GM12878 (cell line): Measurements from ENCODE around the gene IL19. TPM values are rescaled to one million over a fixed set of nuclear protein-coding genes. Genes with fewer than 3 reads are reported as not detected.

Source experiments
- ATAC-seq: fragments of 200-7000 bp; cut with Tn5 transposase; 3 replicates; pipeline ENCODE4 v1.9.1; 2020; ENCODE audit warnings: mild to moderate bottlenecking, moderate library complexity
- BruUV-seq: library from RNA; stranded (reverse); fragments of 400-500 nt; replicated peaks from 2 replicates; lab custom pipeline; 2021; lab: Mats Ljungman, UMichigan
- CTCF ChIA-PET: fragments of 300-600 bp; sonication (Branson Sonifier 250); formaldehyde crosslinking; extraction: SDS; loops from one replicate; lab custom pipeline; 2021; ENCODE audit warnings: inconsistent platforms; lab: Yijun Ruan, JAX
- POLR2A ChIA-PET: fragments of 350-600 bp; formaldehyde crosslinking; extraction: SDS; loops from one replicate; lab custom pipeline; 2021; ENCODE audit warnings: inconsistent platforms; lab: Charles Lee
- RAD21 ChIA-PET: fragments of 300-600 bp; sonication (Branson Sonifier 250); formaldehyde crosslinking; loops from one replicate; lab custom pipeline; 2023; ENCODE audit warnings: antibody characterized with exemption; ENCODE audit not compliant: unreplicated experiment; lab: Charles Lee
- SMC1A ChIA-PET: fragments of 300-600 bp; sonication (Branson Sonifier 250); formaldehyde crosslinking; loops from one replicate; lab custom pipeline; 2023; ENCODE audit not compliant: unreplicated experiment, uncharacterized antibody; lab: Charles Lee
- DNase-seq: peaks from one replicate; pipeline ENCODE4 v3.0.0-alpha.2; 2011; ENCODE audit warnings: low read depth, low spot score
- FAIRE-seq: peaks from 3 replicates; lab custom pipeline; 2011; peaks lifted over from hg19 to GRCh38; lab: Jason Lieb, UNC
- H2AFZ ChIP-seq: 2 replicates; pipeline ENCODE4 v1.6.0; 2011; ENCODE audit warnings: low read depth, low read length, control low read depth; ENCODE audit not compliant: control insufficient read depth
- H3K27ac ChIP-seq: 2 replicates; pipeline ENCODE4 v1.5.1; 2011; ENCODE audit warnings: control low read depth; ENCODE audit not compliant: control insufficient read depth, insufficient read depth
- H3K27me3 ChIP-seq, 2 experiments: replicated peaks in 1 of 2; 2 replicates each; pipeline versions ENCODE4 v1.6.0 to v1.6.1; 2011; ENCODE audit warnings: low read length in 1 of 2; ENCODE audit not compliant: control insufficient read depth in 2 of 2, insufficient read depth in 2 of 2
- H3K36me3 ChIP-seq, 2 experiments: 2 replicates each; pipeline ENCODE4 v1.5.1; 2011; ENCODE audit warnings: low read length in 1 of 2; ENCODE audit not compliant: control insufficient read depth in 2 of 2, insufficient read depth in 2 of 2
- H3K4me1 ChIP-seq: 2 replicates; pipeline ENCODE4 v1.6.1; 2011; ENCODE audit warnings: mild to moderate bottlenecking, low read length, moderate library complexity, mixed read lengths; ENCODE audit not compliant: control insufficient read depth, insufficient read depth
- H3K4me2 ChIP-seq: 2 replicates; pipeline ENCODE4 v1.6.0; 2011; ENCODE audit warnings: control low read depth; ENCODE audit not compliant: control insufficient read depth, insufficient read depth
- H3K4me3 ChIP-seq: fragments of 200-600 bp; sonication (generic); 2 replicates; pipeline ENCODE4 v1.5.1; 2016
- H3K79me2 ChIP-seq: 2 replicates; pipeline ENCODE4 v1.6.0; 2011; ENCODE audit warnings: low read length; ENCODE audit not compliant: control insufficient read depth, insufficient read depth
- H3K9ac ChIP-seq: 2 replicates; pipeline ENCODE4 v1.8.0; 2011; ENCODE audit warnings: low read length, control low read depth, mixed read lengths; ENCODE audit not compliant: control insufficient read depth, insufficient read depth
- H3K9me3 ChIP-seq: replicated peaks from 3 replicates; pipeline ENCODE4 v1.5.1; 2011; ENCODE audit warnings: mild to moderate bottlenecking, low read length; ENCODE audit not compliant: control insufficient read depth, insufficient read depth
- H4K20me1 ChIP-seq: 2 replicates; pipeline ENCODE4 v1.6.0; 2011; ENCODE audit not compliant: control insufficient read depth, insufficient read depth
- CBX3 ChIP-seq: fragments of 200-600 bp; sonication (generic); IDR thresholded peaks from 2 replicates; pipeline ENCODE4 v1.6.1; 2016; ENCODE audit warnings: low read depth, borderline replicate concordance
- CUX1 ChIP-seq: IDR thresholded peaks from 2 replicates; pipeline ENCODE4 v1.6.1; 2012; ENCODE audit warnings: improper control_type of control experiment, low read depth, low read length; ENCODE audit not compliant: insufficient replicate concordance
- GABPA ChIP-seq: IDR thresholded peaks from 2 replicates; pipeline ENCODE4 v1.6.1; 2014; ENCODE audit warnings: antibody characterized with exemption, low read depth, mild to moderate bottlenecking, inconsistent platforms
- RAD51 ChIP-seq: fragments of 450-650 bp; IDR thresholded peaks from 2 replicates; pipeline ENCODE4 v1.6.1; 2016; ENCODE audit warnings: moderate library complexity, mild to moderate bottlenecking, inconsistent platforms
- STAT1 ChIP-seq: fragments of 450-650 bp; conservative IDR thresholded peaks from 2 replicates; pipeline ENCODE4 v1.6.1; 2014; ENCODE audit warnings: antibody characterized with exemption, mild to moderate bottlenecking
- ZBED1 ChIP-seq: IDR thresholded peaks from 2 replicates; pipeline ENCODE4 v1.6.1; 2016; ENCODE audit warnings: borderline replicate concordance
- in situ Hi-C: fragments of 300-500 bp; cut with MboI; formaldehyde crosslinking; loops from 9 replicates; pipeline ENCODE4 v1.14.3; 2018; ENCODE audit warnings: mixed read lengths
- intact Hi-C: fragments of 100-400 bp; cut with micrococcal nuclease; formaldehyde crosslinking; loops from one replicate; pipeline ENCODE4 v1.14.2; 2022; ENCODE audit not compliant: unreplicated experiment
- polyA plus RNA-seq, 11 experiments: library from polyadenylated mRNA; depleted of rRNA in 4 of 11; unstranded in 6 of 11; stranded (reverse) in 5 of 11; fragments of >200 nt; fragmentation: Nextera tagmentation in 4 of 11; fragmentation: Illumina TruSeq in 1 of 11; extraction: Ambion mirVana in 4 of 11; extraction: Trizol in 1 of 11; gene quantifications; 1 replicate in 1 of 11; 2 replicates in 10 of 11; pipeline versions ENCODE4 v1.2.1 to v1.2.3, GENCODE V29; 2011 to 2016; ENCODE audit warnings: inconsistent platforms in 2 of 11, missing spikeins in 2 of 11, low read depth in 1 of 11
- total RNA-seq, 4 experiments: library from RNA; depleted of rRNA in 3 of 4; stranded (reverse); fragments of >200 nt in 3 of 4; fragmentation: Illumina TruSeq in 1 of 4; extraction: Trizol in 1 of 4; gene quantifications; 2 replicates each; pipeline versions ENCODE4 v1.2.1 to v1.2.3, GENCODE V29; 2013 to 2021
- TF ChIP-seq, protein P1 (sequence below): fragments of 450-650 bp; IDR thresholded peaks from 2 replicates; pipeline ENCODE4 v1.6.1; 2017; ENCODE audit warnings: borderline replicate concordance

IL19 gene
- total and polyA plus RNA-seq, 10 of the 15 experiments (the other 5 are each of a cell fraction or from before 2014, with no cell fraction given): 0.10 to 0.73 (median 0.28) TPM; not detected in 6

DNA sequence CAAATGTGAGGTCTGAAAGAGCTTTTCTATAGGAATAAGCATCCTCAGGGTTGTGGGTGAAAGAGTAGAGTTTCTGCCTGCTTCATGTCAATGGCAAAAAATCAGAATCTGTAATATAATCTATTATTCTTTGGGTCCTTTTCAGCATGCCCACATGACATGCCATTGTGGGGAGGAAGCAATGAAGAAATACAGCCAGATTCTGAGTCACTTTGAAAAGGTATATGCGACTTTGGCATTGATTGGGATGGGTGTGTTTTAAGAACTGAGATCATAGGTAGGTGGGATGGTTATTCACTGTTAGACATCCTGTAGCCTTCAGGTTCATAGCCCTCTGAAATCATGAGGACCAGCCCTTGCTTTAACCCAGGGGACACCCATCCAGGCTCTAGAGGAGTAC is 96.7 kb downstream of the IL19 start (continued):
- TF ChIP-seq CUX1: no peak

GRCh38 chr1:206867716-206868115 is 97.1 kb downstream of the IL19 start:
- ChIA-PET RAD21 (interaction anchor here (0.9 to 1.5 kb wide), 4 partner anchors 13 to 133 kb away, joined by 3 to 4 read pairs (median 4); no protein-coding TSS in a partner anchor), POLR2A (no interaction called here), SMC1A (interaction anchor here (1.0 to 1.9 kb wide), 5 partner anchors 38 to 101 kb away, joined by 3 to 6 read pairs (median 4); no protein-coding TSS in a partner anchor), CTCF (interaction anchor here (2.1 to 7.3 kb wide), 6 partner anchors 10 to 114 kb away, joined by 5 to 100 read pairs (median 19); no protein-coding TSS in a partner anchor)
- H4K20me1 ChIP-seq: no peaks in the 10 kb centered on the region
- no peak overlapping the region for H3K9ac ChIP-seq
- no TSS peak for BruUV-seq
- DNase-seq (no peak), FAIRE-seq (no peak), ATAC-seq (no peak)
- H3K79me2 ChIP-seq: no peaks in the 10 kb centered on the region
- no peaks in the 10 kb centered on the region for H3K36me3 ChIP-seq
- intact Hi-C loops: no loop called here
- H3K27ac ChIP-seq: no peak overlapping the region
- no peaks in the 10 kb centered on the region; the same call in 2 of the 3 replicates for H3K9me3 ChIP-seq
- in situ Hi-C loops: loop anchor here (5.0 kb wide), 1 partner anchor 115 kb away; no protein-coding TSS in a partner anchor
- no peak for TF ChIP-seq CBX3
- TF ChIP-seq STAT1: no peak
- no peak for TF ChIP-seq GABPA
- TF ChIP-seq RAD51: no peak
- no peak for TF ChIP-seq ZBED1
- TF ChIP-seq, protein P1, sequence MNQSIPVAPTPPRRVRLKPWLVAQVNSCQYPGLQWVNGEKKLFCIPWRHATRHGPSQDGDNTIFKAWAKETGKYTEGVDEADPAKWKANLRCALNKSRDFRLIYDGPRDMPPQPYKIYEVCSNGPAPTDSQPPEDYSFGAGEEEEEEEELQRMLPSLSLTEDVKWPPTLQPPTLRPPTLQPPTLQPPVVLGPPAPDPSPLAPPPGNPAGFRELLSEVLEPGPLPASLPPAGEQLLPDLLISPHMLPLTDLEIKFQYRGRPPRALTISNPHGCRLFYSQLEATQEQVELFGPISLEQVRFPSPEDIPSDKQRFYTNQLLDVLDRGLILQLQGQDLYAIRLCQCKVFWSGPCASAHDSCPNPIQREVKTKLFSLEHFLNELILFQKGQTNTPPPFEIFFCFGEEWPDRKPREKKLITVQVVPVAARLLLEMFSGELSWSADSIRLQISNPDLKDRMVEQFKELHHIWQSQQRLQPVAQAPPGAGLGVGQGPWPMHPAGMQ: no peak
- no peaks in the 10 kb centered on the region for H3K4me1 ChIP-seq
- H2AFZ ChIP-seq: no peak overlapping the region
- no peak overlapping the region for H3K4me2 ChIP-seq
- H3K4me3 ChIP-seq: no peak overlapping the region
- peaks cover 0 to 2% of the 10 kb centered on the region in 2 experiments; a peak in 1 of 4 replicates for H3K27me3 ChIP-seq
